ENCODE data around the gene SMIM45.

Gene SMIM45

DNA sequence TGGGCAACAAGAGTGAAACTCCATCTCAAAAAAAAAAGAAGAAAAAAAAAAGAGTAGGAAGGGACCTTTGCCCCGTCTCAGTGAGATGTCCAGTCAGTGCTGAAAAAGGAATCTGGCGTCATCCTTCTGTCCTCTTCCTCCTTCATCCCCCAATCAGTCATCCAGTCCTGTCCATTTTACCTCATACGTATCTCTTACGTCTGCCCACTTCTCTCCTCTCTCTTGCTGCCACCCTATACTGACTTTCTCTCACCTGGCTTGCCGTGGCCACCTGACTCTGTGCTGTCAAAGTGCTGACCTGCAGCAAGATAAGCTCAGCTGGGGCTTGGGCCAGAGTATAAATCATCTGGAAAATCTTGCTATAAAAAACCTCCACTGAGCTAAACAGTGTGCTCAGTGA lies 30.9 kb downstream of the SMIM45 start:
- Histone ChIP-seq H4K20me1 (ENCODE audit: insufficient read depth, low read length) (no peaks in the 10 kb centered on the region), H2BK20ac (ENCODE audit: low read depth, low read length) (no peak overlapping the region), H3K56ac (ENCODE audit: extremely low read depth, insufficient read depth, low read length) (no peak overlapping the region), H3K4me1 (ENCODE audit: control insufficient read depth, insufficient read depth, low read length) (no peaks in the 10 kb centered on the region), H4K8ac (ENCODE audit: low read depth in 2 of 2, low read length in 2 of 2) (no peak overlapping the region), H3K9me3 (ENCODE audit: control insufficient read depth, insufficient read depth, low read length) (no peaks in the 10 kb centered on the region), H3K27me3 (ENCODE audit: control insufficient read depth, insufficient read depth, low read length) (peaks cover 44% of the 10 kb centered on the region), H4K5ac (ENCODE audit: low read depth, low read length) (no peak overlapping the region), H2AFZ (replicated peaks; ENCODE audit: low read length, poor library complexity) (peak overlapping the region; percentile 4), H2BK5ac (ENCODE audit: low read depth, low read length, poor library complexity, severe bottlenecking) (no peak overlapping the region), H2AK9ac (replicated peaks; ENCODE audit: low read depth, low read length, poor library complexity) (no peak overlapping the region), H3K79me1 (ENCODE audit: low read depth in 1 of 2, low read length in 2 of 2) (no peaks in the 10 kb centered on the region), H3K4ac (ENCODE audit: low read depth, low read length) (no peak overlapping the region), H3K27ac (ENCODE audit: insufficient read depth, low read length) (no peak overlapping the region), H3K36me3 (ENCODE audit: control insufficient read depth, insufficient read depth, low read length) (no peaks in the 10 kb centered on the region), H3K9me1 (ENCODE audit: insufficient read depth, low read length) (no peaks in the 10 kb centered on the region), H3K14ac (replicated peaks; ENCODE audit: low read depth, low read length) (no peak overlapping the region), H3K18ac (ENCODE audit: low read depth, low read length) (no peak overlapping the region), H3K23ac (ENCODE audit: low read depth, low read length) (no peak overlapping the region), H3K4me2 (ENCODE audit: low read depth, low read length) (no peak overlapping the region), H2BK120ac (ENCODE audit: low read depth, low read length) (no peak overlapping the region), H3K4me3 (ENCODE audit: insufficient read depth, low read depth, low read length) (no peak overlapping the region), H2AK5ac (ENCODE audit: low read depth, low read length) (no peak overlapping the region), H3K9ac (ENCODE audit: low read depth, low read length) (no peak overlapping the region), H2BK15ac (ENCODE audit: low read depth, low read length) (no peak overlapping the region), H4K91ac (ENCODE audit: insufficient read depth, low read depth, low read length) (no peak overlapping the region)
- ChIA-PET CTCF (interaction anchor here (1.4 kb wide), 1 partner anchor 127 kb away, joined by 4 read pairs; no protein-coding TSS in a partner anchor), POLR2A (ENCODE audit: unreplicated experiment) (no interaction called here)
- ATAC-seq (ENCODE audit: low read depth) (no peak), DNase-seq (no peak)
- in situ Hi-C loops (cut with MboI; ENCODE audit: low sequenced_read_pairs) = no loop called here
- intact Hi-C loops (cut with micrococcal nuclease) = no loop called here
- 58% methylated on average over 3 of the region's 5 CpGs; no CpG with 5 or more reads in 1 of the 2 experiments for WGBS, 2 experiments (ENCODE audit: extremely low coverage in 2 of 2, insufficient read length in 1 of 2)
- no TSS peak for BruUV-seq (replicated peaks)
- no peak for TF ChIP-seq MAFK (IDR thresholded peaks at IDR 0.05; ENCODE audit: low read depth, low read length)
- no peak for TF ChIP-seq BHLHE40 (IDR thresholded peaks at IDR 0.05; ENCODE audit: low read depth, low read length)
- no peak for TF ChIP-seq FOS (IDR thresholded peaks at IDR 0.05; ENCODE audit: low read depth, low read length)
- TF ChIP-seq CHD1 (IDR thresholded peaks at IDR 0.05; ENCODE audit: low read depth, low read length) = no peak
- no peak for TF ChIP-seq SMC3 (IDR thresholded peaks at IDR 0.05; ENCODE audit: low read depth, low read length)
- no peak for TF ChIP-seq POLR2A (IDR thresholded peaks at IDR 0.05; ENCODE audit: low read depth, low read length)
- no peak for TF ChIP-seq MXI1 (IDR thresholded peaks at IDR 0.05; ENCODE audit: borderline replicate concordance, low read depth, low read length)
- no peak for TF ChIP-seq RCOR1 (IDR thresholded peaks at IDR 0.05; ENCODE audit: insufficient replicate concordance, low read length)
- TF ChIP-seq, protein P1, sequence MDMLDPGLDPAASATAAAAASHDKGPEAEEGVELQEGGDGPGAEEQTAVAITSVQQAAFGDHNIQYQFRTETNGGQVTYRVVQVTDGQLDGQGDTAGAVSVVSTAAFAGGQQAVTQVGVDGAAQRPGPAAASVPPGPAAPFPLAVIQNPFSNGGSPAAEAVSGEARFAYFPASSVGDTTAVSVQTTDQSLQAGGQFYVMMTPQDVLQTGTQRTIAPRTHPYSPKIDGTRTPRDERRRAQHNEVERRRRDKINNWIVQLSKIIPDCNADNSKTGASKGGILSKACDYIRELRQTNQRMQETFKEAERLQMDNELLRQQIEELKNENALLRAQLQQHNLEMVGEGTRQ (IDR thresholded peaks at IDR 0.05; ENCODE audit: low read depth, low read length) = no peak
- dilution Hi-C loops (cut with HindIII; ENCODE audit: low sequenced_read_pairs, unreplicated experiment) = no loop called here

Data from IMR-90 (cell line).